ENCODE data around the gene CSTF1.

DNA sequence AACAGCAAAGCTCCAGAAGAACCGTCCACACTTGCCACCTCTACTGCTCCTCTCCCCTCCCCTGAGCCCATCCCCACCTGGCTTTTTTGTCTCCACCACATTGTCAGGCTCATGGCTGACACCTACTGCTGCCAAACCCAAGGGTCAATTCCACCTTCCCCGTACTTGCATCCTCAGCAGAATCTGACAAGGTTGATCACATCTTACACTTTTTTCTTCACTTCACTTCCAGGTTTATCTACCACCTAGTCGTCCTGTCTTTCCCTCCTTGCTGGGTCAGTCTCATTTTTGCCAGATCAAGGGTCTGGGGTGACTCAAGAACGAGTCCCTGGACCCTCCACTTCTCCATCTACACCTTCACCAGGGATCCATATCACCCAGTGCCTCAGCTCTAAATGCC is 3.6 kb upstream of the CSTF1 start:
- TF ChIP-seq YY1 (IDR thresholded peaks at IDR 0.05; ENCODE audit: low read depth) = no peak
- no peak for TF ChIP-seq REST (IDR thresholded peaks at IDR 0.05; ENCODE audit: low read depth)
- TF ChIP-seq TEAD4 (IDR thresholded peaks at IDR 0.05) = no peak
- TF ChIP-seq EGR1 (IDR thresholded peaks at IDR 0.05) = no peak
- no peak for TF ChIP-seq EP300 (IDR thresholded peaks at IDR 0.05; ENCODE audit: borderline replicate concordance)
- TF ChIP-seq RAD21 (IDR thresholded peaks at IDR 0.05; ENCODE audit: low read depth) = no peak
- no peak for TF ChIP-seq CEBPB (IDR thresholded peaks at IDR 0.05)
- no peak for TF ChIP-seq CREB1 (IDR thresholded peaks at IDR 0.05; ENCODE audit: low read depth)
- TF ChIP-seq NFIC (IDR thresholded peaks at IDR 0.05) = no peak
- TF ChIP-seq MAX (IDR thresholded peaks at IDR 0.05) = no peak
- no peak for TF ChIP-seq TCF12 (IDR thresholded peaks at IDR 0.05; ENCODE audit: low read depth)
- TF ChIP-seq FOXM1 (IDR thresholded peaks at IDR 0.05; ENCODE audit: borderline replicate concordance, low read depth) = no peak
